Frontal cortex (tissue), 4 donors: ENCODE measurements around the gene CCR6. TPM values are rescaled to one million over a fixed set of nuclear protein-coding genes. Genes with fewer than 3 reads are reported as not detected.

Experiments
- DNase-seq, 2 donors: peaks; one replicate each; pipeline ENCODE4 v3.0.0; 2012; ENCODE audit warnings: low spot score in 2 of 2
- FAIRE-seq: peaks from 2 replicates; lab custom pipeline; 2012; peaks lifted over from hg19 to GRCh38; lab: Jason Lieb, UNC
- total RNA-seq: library from RNA; depleted of rRNA; stranded (reverse); fragments of >200 nt; gene quantifications from one replicate; pipeline ENCODE4 v1.2.3, GENCODE V29; 2014
- donor health status: control.
- donor health status: control.
- donor health status: control.

The CCR6 gene
- total RNA-seq, 1 donor from 2014 or later, result not detected

GRCh38 chr6:167139761-167140160, 16.9 kb downstream of the CCR6 start:
- FAIRE-seq (no peak), DNase-seq (no peak)

DNA sequence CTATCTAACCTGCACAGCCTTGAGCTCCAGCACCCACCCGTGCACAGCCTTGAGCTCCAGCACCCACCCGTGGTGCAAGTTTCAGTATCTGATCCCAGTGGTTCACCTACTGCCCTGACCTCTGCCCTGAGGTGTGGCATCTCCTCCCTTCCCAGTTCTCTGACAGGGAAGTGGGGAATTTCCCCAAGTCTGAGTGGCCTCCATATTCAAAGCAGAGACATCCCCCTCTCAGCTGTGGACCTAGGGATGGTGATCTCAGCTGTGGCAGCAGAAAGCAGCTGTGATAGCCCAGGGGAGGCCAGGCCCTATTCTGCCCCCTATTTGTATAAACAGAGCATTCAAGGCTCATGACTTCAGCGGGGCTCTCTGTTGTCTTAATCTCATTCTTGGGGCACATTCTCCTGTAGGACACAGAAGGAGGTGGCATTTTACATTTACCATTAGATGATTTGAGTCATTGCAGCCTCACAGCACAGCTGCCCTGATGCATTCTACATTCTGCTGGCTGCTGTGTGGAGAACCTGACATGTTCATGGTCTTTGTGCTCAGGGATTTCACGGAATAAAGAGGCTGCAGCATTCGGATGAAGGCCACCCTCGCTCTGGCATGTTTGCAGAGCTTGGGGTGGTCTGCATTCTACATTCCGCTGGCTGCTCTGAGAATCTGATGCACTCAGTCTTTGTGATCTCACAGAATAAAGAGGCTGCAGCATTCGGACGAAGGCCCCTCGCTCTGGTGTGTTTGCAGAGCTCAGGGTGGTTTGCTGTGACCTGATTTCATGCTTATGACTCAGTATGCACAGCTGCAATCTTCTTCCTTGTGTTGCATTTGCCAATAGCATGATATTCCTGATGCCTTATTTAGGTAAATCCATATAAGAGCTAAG, 17.9 kb downstream of the CCR6 start:
- FAIRE-seq, result no peak
- no peak for DNase-seq

DNA sequence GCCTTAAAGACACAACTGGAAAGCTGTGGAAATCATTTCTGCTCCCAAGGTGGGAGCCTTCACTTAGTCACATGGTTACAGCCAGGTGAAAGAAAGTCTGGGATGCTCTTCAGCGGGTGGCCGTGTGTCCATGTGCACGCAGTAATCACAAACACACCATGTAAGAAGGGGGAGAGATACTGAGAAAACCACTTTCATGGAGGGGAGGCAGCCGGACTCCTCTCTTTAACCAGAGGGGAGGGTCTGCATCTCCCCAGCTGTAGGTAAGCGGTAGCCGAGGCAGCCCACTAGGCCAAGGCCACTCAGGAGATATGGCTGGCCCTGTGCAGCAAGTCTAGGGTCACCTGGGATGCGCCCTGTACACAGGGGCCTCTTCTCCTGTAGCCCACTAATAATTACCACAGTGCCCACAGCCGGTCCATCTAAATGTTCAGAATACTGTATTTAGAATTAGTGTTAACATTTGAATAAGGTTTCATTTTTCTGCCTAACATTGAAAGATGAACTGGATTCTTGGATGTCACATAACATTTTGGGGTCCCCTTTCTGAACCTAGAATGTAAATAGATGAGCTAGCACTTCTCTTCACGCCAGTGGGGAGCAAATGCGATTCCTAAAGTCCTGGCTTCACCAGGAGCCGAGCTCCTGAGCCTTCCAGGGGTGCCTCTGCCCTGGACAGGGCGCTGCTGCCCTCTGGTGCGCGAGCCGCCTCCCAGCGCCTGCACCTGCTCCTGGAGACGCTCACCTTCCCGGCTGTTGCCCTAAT, 19.0 kb downstream of the CCR6 start:
- DNase-seq, result peak in 1 of 2 donors; percentile 62
- FAIRE-seq, result no peak

DNA sequence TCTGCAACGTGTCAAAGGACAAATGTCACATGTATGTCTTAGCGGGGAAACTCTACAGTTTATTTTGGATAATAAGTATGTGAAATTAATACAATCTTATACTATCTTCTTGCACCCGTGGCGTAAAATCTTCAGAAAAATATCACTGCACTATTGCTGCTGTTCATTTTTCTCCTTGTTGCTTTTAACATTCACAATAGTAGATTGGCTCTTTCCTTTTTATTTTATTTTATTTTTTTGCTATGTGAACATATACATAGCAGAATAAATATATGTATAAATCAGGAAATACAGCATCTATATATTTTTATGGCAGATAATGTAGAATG, 19.5 kb downstream of the CCR6 start:
- FAIRE-seq, result no peak
- DNase-seq, result no peak

- DNase-seq (no peak), FAIRE-seq (no peak)
These were observed 20.1 kb downstream of the CCR6 start for GRCh38 chr6:167143041-167143440.

DNA sequence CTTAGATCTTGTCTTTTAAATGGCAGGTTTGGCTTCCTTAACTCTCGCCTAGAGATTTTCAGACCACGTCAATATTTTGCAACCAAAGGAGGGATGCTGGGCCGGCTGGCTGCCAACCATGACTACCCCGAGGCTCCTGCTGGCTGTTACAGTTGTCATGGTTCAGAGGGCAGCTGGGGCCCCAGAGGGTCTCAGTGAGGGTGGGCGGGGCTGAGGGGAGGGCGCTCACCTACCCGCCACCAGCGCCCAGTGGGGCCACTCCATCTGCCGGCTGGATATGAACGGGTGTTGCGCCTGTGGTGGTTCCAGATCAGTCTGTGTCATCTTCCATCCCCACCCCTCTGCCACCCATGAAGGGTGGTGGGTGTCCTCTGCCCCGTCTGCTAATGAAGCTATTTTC, 22.6 kb downstream of the CCR6 start:
- FAIRE-seq (no peak), DNase-seq (no peak)

GRCh38 chr6:167146135-167146534, 23.2 kb downstream of the CCR6 start:
- FAIRE-seq (no peak), DNase-seq (no peak)

- no peak for FAIRE-seq
- DNase-seq, result no peak
These were observed 24.1 kb downstream of the CCR6 start for GRCh38 chr6:167146977-167147376.

GRCh38 chr6:167148021-167148420, 25.1 kb downstream of the CCR6 start:
- DNase-seq (no peak), FAIRE-seq (no peak)

DNA sequence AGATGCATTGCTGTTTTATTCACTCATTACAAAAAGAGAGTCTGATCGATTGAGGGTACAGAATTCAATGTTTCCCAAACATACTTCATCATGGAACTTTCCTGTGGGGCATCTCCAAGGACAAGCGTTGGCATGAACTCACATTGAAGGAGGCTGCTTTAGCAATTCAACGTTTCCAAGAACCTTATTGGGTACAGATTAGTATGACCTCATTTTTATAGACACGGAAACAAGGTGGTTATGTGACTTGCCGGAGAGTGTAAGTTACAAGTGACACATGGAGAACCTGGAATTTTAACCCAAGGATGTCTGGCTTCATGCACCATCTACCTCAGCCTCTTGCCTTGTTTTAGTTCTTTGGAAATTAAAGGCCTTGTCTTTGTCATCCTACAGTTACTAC, 26.1 kb downstream of the CCR6 start:
- no peak for DNase-seq
- FAIRE-seq, result no peak

- FAIRE-seq, result no peak
- DNase-seq, result no peak
These were observed 28.1 kb downstream of the CCR6 start for GRCh38 chr6:167150941-167151549.

DNA sequence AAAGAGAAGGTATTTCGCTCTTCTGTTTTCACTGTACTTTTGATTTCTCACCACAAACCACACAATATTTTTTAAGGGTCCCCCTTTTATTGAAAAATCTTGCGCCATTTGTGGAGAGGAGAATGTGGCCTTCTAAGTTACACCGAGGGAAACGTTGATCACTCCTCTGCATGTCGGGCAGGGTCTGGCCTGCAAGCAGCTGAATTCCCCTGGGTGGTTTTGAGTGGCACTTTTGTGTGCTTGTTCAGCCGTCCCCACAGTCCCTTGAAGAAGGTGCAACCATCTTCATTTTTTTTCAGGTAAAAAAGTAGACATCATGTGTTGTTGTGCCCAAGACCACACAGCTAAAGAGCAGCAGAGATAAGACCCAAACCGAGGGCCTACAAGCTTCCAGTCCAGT, 28.8 kb downstream of the CCR6 start:
- no peak for FAIRE-seq
- no peak for DNase-seq

- DNase-seq, result no peak
- FAIRE-seq, result no peak
These were observed 30.0 kb downstream of the CCR6 start for GRCh38 chr6:167152862-167153261.

DNA sequence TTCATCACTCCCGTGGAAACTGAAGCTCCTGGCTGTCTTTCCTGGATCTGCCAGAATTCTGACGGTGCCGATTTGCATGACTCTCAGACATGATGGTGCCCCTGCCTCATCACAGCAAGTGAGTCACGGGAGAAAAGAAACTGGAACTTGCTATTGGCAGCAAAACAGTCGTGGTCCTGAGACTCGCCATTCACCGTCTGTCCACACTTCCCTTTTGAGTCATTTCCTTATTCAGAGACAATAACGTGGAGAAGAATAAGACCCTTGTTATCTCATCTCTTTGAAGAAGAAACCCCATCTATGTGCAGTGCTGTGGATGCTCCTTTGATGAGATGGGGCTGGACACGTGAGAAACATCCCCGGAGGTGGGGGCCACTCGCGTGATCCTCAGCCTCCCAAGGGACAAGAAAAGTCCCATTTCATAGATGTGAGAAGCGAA, 30.6 kb downstream of the CCR6 start:
- FAIRE-seq (no peak), DNase-seq (peak in 1 of 2 donors; percentile 52)

DNA sequence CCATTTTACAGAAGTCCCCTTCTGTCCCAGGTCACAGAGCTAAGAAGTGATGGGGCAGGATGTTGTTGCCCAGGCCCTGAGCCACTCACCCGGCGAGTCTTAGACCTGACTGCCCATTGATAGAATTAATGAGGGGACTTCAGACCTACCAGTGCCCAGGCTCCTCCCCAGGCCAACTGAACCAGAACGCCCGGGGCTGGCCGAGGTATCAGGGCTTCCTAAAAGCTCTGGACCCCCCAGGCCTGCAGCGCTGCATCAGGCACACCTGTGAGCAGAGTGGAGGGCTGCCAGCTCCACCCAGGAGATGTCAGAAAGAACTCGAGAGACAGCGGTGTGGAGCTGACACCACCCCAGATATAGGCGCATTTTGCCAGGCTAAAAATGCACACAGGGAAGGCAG, 31.4 kb downstream of the CCR6 start:
- DNase-seq (no peak), FAIRE-seq (no peak)

- no peak for DNase-seq
- FAIRE-seq, result no peak
These were observed 32.0 kb downstream of the CCR6 start for GRCh38 chr6:167154895-167155294.

GRCh38 chr6:167157414-167157813, 34.5 kb downstream of the CCR6 start:
- FAIRE-seq (no peak), DNase-seq (no peak)

DNA sequence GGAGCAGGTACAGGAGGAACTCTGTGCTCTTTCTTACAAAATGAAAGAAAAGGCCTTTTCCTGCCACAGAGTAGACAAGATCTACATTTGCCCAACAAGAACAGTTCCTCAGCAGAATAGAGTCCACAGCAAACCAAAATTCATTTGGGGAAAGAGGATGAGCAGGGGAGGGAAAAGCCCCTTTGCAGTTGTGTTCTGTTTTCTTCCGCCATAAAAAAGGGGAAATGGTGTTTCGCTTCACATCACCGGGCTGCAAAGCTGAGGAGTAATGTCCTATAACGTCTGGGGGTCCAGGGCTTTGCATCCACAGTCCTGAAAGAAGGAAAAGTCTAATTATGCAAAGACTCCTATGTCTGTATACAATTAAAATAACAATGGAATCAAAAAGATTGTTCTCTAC, 35.0 kb downstream of the CCR6 start, which contains the start of gene GPR31:
TSS of gene GPR31 (minus strand) at position 118 of the 400 bp plus-strand sequence. CDS start 149 bp downstream, outside the sequence.
- DNase-seq, result no peak

DNA sequence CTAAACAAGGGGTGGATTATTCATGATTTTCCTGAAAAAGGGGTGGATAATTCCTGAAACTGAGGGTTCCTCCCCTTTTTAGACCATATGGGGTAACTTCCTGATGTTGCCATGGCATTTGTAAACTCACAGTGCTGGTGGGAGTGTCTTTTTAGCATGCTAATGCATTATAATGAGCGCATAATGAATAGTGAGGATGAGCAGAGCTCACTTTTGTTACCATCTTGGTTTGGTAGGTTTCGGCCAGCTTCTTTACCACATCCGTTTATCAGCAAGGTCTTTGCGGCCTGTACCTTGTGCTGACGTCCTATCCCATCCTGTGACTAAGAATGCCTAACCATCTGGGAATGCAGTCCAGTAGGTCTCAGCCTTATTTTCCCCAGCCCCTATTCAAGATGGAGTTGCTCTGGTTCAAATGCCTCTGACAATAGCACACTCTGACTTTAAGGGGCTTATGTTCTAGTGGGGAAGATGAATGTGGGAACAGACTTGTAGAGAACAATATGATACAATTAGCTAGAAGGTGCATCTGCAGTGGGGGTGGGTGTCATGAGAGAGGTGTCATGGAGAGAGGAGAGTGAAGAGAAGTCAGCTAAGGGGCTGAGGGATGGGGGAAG, 39.1 kb downstream of the CCR6 start:
- no peak for FAIRE-seq
- no peak for DNase-seq

More for the DNA sequence above, 35.0 kb downstream of the CCR6 start, which contains the start of gene GPR31:
- FAIRE-seq, result no peak

GRCh38 chr6:167162591-167162990, 39.7 kb downstream of the CCR6 start:
- DNase-seq (no peak), FAIRE-seq (no peak)
